Transverse colon (tissue), 4 donors: ENCODE data around the gene COPB2. TPM values are rescaled to one million over a fixed set of nuclear protein-coding genes. Genes with fewer than 3 reads are reported as not detected.
"Not testable (repeated sequence)": the region's sequence is repeated elsewhere in the genome, so short reads cannot be mapped to it uniquely, and the experiment has no call there.

Experiments
- DNase-seq: peaks from one replicate; pipeline ENCODE4 v3.0.0-alpha.2; 2019
- H3K27ac ChIP-seq, 4 donors: fragments of 200-600 bp; sonication (generic); 2 replicates each; pipeline ENCODE4 v1.5.1; 2016 to 2018; ENCODE audit warnings: inconsistent platforms in 4 of 4
- H3K27me3 ChIP-seq: fragments of 200-600 bp; sonication (generic); 2 replicates; pipeline ENCODE4 v1.5.1; 2017; ENCODE audit warnings: inconsistent platforms
- H3K36me3 ChIP-seq, 4 donors: fragments of 200-600 bp; sonication (generic); 2 replicates each; pipeline ENCODE4 v1.5.1; 2017 to 2019; ENCODE audit warnings: inconsistent platforms in 4 of 4
- H3K4me1 ChIP-seq, 4 donors: fragments of 200-600 bp; sonication (generic); 2 replicates each; pipeline ENCODE4 v1.5.1; 2017 to 2020; ENCODE audit warnings: inconsistent platforms in 4 of 4
- H3K4me3 ChIP-seq, 4 donors: fragments of 200-600 bp; sonication (generic); 1 replicate in 1 of 4; 2 replicates in 3 of 4; pipeline versions ENCODE4 v1.5.1 to v1.6.1; 2017 to 2019; ENCODE audit warnings: inconsistent platforms in 4 of 4
- H3K9me3 ChIP-seq, 2 donors: fragments of 200-600 bp; sonication (generic); 2 replicates each; pipeline ENCODE4 v1.5.1; 2017 to 2019; ENCODE audit warnings: inconsistent platforms in 2 of 2
- CTCF ChIP-seq, 5 experiments: fragments of 200-600 bp in 3 of 5; fragments of 450-650 bp in 2 of 5; sonication (generic) in 3 of 5; IDR thresholded peaks; 1 replicate in 2 of 5; 2 replicates in 3 of 5; pipeline ENCODE4 v1.5.1; 2016 to 2017; ENCODE audit warnings: antibody characterized with exemption in 5 of 5, inconsistent platforms in 3 of 5, mild to moderate bottlenecking in 2 of 5, moderate library complexity in 1 of 5
- EP300 ChIP-seq: sonication (generic); formaldehyde crosslinking; IDR thresholded peaks from one replicate; pipeline ENCODE4 v1.6.1; 2017; ENCODE audit warnings: antibody characterized with exemption, low read depth
- POLR2A ChIP-seq: fragments of 450-650 bp; IDR thresholded peaks from one replicate; pipeline ENCODE4 v1.6.1; 2016; ENCODE audit warnings: antibody characterized with exemption, mild to moderate bottlenecking, moderate library complexity
- POLR2AphosphoS5 ChIP-seq, 3 donors: sonication (generic); formaldehyde crosslinking; IDR thresholded peaks; one replicate each; pipeline ENCODE4 v1.6.1; 2016; ENCODE audit warnings: antibody characterized with exemption in 3 of 3
- WGBS, 2 donors: methylation state at CpG; one replicate each; pipeline ENCODE4 v1.1.5; 2018; ENCODE audit warnings: low coverage in 1 of 2; 5-methylcytosine and 5-hydroxymethylcytosine counted together
- in situ Hi-C, 4 donors: fragments of 200-750 bp; cut with MboI; loops; one replicate each; pipeline versions ENCODE4 v1.15.0 to v1.15.1; 2017; ENCODE audit warnings: low sequenced_read_pairs in 3 of 4, low pct_ligation_motif_present in 1 of 4, low pct_unique_long_range_greater_than_20kb in 1 of 4
- intact Hi-C: fragments of 100-400 bp; cut with DNase I; formaldehyde crosslinking; loops from one replicate; pipeline ENCODE4 v1.15.1; 2023; ENCODE audit warnings: low total_unique reads
- total RNA-seq, 4 donors: library from RNA; depleted of rRNA; stranded (reverse); fragments of >200 nt; gene quantifications; one replicate each; pipeline ENCODE4 v1.1.0, GENCODE V29; 2016

COPB2 gene
- total RNA-seq, 4 donors from 2014 or later: 38.9 to 86.3 (median 56.3) TPM

DNA sequence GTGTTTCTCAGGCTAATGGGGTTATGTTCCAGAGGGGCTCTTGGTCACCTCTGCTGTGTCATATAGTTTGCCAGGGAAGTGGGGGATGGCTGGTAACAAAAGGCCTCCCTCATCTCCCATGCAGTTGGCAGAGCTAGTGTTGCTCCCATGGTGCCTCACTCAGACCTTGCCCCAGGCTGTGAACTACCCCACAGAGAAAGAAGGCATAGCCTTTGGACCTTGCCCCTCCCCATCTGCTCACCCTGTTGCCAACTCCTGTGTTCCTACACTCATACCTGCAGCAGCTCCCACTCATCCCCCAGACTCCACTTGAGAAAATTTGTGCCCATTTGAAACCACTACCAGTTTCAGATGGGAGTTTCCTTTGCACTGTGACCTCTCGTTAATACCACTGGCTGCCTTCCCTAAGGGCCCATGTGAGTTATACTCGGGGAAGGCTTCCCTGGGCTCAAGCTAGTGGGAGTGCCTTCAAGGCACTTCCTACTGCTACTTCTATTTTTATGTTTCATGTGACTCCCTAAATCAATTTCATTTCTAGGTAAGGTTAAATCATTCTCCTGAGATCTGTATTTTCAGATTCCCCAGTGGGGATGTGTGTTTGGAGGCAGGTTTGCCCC lies 25.3 kb upstream of the COPB2 start:
- WGBS, 2 donors: 73 to 75% methylated on average over 2 of the region's 2 CpGs
- in situ Hi-C loops (no loop called here), intact Hi-C loops (no loop called here)
- Histone ChIP-seq H3K27ac (no peak overlapping the region), H3K27me3 (no peaks in the 10 kb centered on the region), H3K36me3 (peaks cover 0 to 7% (median 0%) of the 10 kb centered on the region in 4 donors), H3K4me1 (no peaks in the 10 kb centered on the region), H3K9me3 (peaks cover 23 to 36% of the 10 kb centered on the region in 2 donors), H3K4me3 (no peak overlapping the region)
- no peak for DNase-seq
- TF ChIP-seq POLR2A (no peak), POLR2AphosphoS5 (IDR thresholded peaks at IDR 0.05) (no peak), CTCF (IDR thresholded peaks at IDR 0.05) (no peak), EP300 (no peak)

GRCh38 chr3:139412891-139413290 lies 23.4 kb upstream of the COPB2 start:
- in situ Hi-C loops, H3K27me3 ChIP-seq, intact Hi-C loops: not testable (repeated sequence)

DNA sequence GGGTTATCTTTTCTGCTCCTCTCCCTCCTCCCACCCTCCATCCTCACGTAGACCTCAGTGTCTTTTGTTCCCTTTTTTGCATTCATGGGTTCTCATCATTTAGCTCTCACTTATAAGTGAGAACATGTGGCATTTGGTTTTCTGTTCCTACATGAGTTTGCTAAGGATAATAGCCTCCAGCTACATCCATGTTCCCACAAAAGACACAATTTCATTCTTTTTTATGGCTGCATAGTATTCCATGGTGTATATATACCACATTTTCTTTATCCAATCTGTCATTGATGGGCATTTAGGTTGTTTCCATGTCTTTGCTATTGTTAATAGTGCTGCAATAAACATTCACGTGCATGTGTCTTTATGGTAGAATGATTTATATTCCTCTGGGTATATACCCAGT lies 11.7 kb upstream of the COPB2 start:
- in situ Hi-C loops, H3K27me3 ChIP-seq, DNase-seq, H3K4me1 ChIP-seq, H3K27ac ChIP-seq, H3K36me3 ChIP-seq, H3K4me3 ChIP-seq, intact Hi-C loops: not testable (repeated sequence)
- peaks cover 34% of the 10 kb centered on the region in 2 donors for H3K9me3 ChIP-seq
- WGBS, 2 donors: 75 to 95% methylated on average over 2 of the region's 2 CpGs

More at GRCh38 chr3:139412891-139413290, 23.4 kb upstream of the COPB2 start:
- H3K4me3 ChIP-seq, DNase-seq, H3K4me1 ChIP-seq, H3K36me3 ChIP-seq, H3K27ac ChIP-seq: not testable (repeated sequence)
- peaks cover 23 to 36% of the 10 kb centered on the region in 2 donors for H3K9me3 ChIP-seq

- Histone ChIP-seq H3K4me1 (peaks cover 0 to 2% (median 0%) of the 10 kb centered on the region in 4 donors), H3K27ac (no peak overlapping the region), H3K9me3 (peaks cover 5 to 7% of the 10 kb centered on the region in 2 donors), H3K36me3 (no peaks in the 10 kb centered on the region), H3K27me3 (no peaks in the 10 kb centered on the region), H3K4me3 (no peak overlapping the region)
- DNase-seq: no peak
- intact Hi-C loops: no loop called here
- in situ Hi-C loops: no loop called here
- no peak for TF ChIP-seq POLR2A
- no peak for TF ChIP-seq EP300
- TF ChIP-seq POLR2AphosphoS5 (IDR thresholded peaks at IDR 0.05): no peak
- no peak for TF ChIP-seq CTCF (IDR thresholded peaks at IDR 0.05)
- WGBS, 2 donors: 84 to 91% methylated on average over 3 of the region's 3 CpGs
Observed at GRCh38 chr3:139396707-139397106, 7.3 kb upstream of the COPB2 start.

GRCh38 chr3:139394116-139394515 lies 4.7 kb upstream of the COPB2 start:
- TF ChIP-seq POLR2AphosphoS5 (IDR thresholded peaks at IDR 0.05) (no peak), EP300 (no peak), CTCF (IDR thresholded peaks at IDR 0.05) (no peak), POLR2A (no peak)
- H3K27ac ChIP-seq: no peak overlapping the region
- H3K4me3 ChIP-seq: no peak overlapping the region
- peaks cover 0 to 18% (median 5%) of the 10 kb centered on the region in 4 donors for H3K4me1 ChIP-seq
- no peaks in the 10 kb centered on the region for H3K27me3 ChIP-seq
- intact Hi-C loops: no loop called here
- in situ Hi-C loops: no loop called here
- DNase-seq: no peak
- H3K36me3 ChIP-seq: no peaks in the 10 kb centered on the region
- H3K9me3 ChIP-seq: no peaks in the 10 kb centered on the region
